Caki2 (cell line): Measurements from ENCODE around the gene UBIAD1. TPM values are rescaled to one million over a fixed set of nuclear protein-coding genes. Genes with fewer than 3 reads are reported as not detected.
"Not testable (repeated sequence)": the region's sequence is repeated elsewhere in the genome, so short reads cannot be mapped to it uniquely, and the experiment has no call there.

Experiments
- DNase-seq: peaks from one replicate; pipeline ENCODE4 v3.0.0-alpha.2; 2015; ENCODE audit warnings: low read depth
- in situ Hi-C: cut with HindIII; loops from 2 replicates; pipeline ENCODE4 v1.10.0; 2016; ENCODE audit warnings: low sequenced_read_pairs, low pct_unique_long_range_greater_than_20kb, mixed read lengths
- total RNA-seq: library from RNA; depleted of rRNA; stranded (reverse); fragments of >200 nt; shearing (Covaris generic); gene quantifications from 2 replicates; pipeline ENCODE4 v1.2.3, GENCODE V29; 2014; ENCODE audit warnings: low replicate concordance

The UBIAD1 gene
- total RNA-seq, 1 experiment from 2014 or later, result 4.0 TPM

DNA sequence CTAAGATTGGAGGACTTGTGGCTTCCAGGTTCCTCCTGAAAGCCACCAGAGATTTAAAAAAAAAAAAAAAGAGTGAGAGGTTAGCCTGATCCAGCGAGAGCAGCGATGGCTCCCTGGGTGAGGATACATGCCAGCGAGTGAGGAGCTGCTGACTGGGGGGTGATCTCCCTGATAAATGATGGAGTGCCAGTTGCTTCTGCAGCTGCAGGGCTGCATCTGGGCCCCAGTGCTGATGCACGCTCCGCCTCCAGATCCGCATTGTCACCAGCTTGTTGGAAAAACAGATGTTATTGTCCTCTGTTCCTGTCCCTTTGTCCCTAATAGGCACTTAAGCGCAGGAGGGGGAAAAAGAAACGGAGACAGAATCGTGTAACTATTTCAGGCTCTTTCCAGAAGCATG lies 28.6 kb downstream of the UBIAD1 start:
- no peak for DNase-seq
- in situ Hi-C loops, result no loop called here

DNA sequence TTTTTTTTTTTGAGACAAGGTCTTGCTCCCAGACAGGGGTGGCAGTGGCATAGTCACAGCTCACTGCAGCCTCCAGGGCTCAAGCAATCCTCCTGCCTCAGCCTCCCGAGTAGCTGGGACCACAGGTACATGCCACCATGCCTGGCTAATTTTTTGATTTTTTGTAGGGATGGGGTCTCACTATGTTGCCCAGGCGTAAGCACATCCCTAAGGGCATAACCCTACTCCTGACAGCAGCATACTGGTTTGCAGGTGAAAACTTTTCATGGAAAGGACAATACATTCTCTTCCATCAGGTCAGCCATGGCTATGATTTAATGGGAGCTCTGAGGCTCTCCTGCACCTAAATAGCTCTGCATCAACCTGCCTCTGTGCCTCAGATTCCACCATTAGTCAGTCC lies 29.4 kb downstream of the UBIAD1 start:
- in situ Hi-C loops, result no loop called here
- no peak for DNase-seq

- DNase-seq, in situ Hi-C loops: not testable (repeated sequence)
Measured at GRCh38 chr1:11305516-11305915, 32.5 kb downstream of the UBIAD1 start.

DNA sequence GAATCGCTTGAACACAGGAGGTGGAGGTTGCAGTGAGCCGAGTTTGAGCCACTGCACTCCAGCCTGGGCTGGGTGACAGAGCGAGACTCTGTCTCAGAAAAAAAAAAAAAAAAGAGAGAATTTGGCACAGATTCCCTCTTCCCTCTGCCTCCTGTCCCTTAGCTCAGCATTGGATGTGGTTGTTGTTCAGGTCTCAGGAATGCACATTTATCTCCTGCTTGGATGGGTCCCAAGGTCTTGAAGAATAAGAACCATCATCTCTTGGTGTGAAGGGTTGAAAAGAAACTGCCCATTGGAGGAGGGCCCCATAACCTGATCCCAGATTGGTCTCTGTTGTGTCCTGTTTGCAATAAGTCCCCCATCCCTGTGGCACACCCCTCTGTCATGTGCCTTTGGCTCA lies 34.9 kb downstream of the UBIAD1 start:
- in situ Hi-C loops, result no loop called here
- no peak for DNase-seq

- in situ Hi-C loops, result no loop called here
- DNase-seq, result no peak
Measured at GRCh38 chr1:11308699-11309224, 35.8 kb downstream of the UBIAD1 start.

DNA sequence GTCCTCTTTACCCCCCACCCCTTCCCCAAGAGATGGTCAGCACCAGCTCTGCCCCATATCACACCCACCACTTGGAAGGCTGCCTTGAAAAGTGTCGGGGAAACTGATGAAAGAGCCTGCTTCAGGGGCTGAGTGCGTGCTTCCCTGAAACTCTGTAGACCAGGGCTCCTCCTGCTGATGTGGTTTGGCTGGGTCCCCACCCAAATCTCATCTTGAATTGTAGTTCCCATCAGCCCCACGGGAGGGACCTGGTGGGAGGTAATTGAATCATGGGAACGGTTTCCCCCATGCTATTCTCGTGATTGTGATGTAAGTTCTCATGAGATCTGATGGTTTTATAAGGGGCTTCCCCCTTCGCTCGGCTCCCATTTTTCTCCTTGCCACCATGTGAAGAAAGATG lies 36.4 kb downstream of the UBIAD1 start:
- no peak for DNase-seq
- in situ Hi-C loops, result no loop called here

- no peak for DNase-seq
- in situ Hi-C loops, result no loop called here
Measured at GRCh38 chr1:11311816-11312755, 39.1 kb downstream of the UBIAD1 start.

GRCh38 chr1:11314959-11315358 lies 42.0 kb downstream of the UBIAD1 start:
- DNase-seq, result no peak
- in situ Hi-C loops, result no loop called here

DNA sequence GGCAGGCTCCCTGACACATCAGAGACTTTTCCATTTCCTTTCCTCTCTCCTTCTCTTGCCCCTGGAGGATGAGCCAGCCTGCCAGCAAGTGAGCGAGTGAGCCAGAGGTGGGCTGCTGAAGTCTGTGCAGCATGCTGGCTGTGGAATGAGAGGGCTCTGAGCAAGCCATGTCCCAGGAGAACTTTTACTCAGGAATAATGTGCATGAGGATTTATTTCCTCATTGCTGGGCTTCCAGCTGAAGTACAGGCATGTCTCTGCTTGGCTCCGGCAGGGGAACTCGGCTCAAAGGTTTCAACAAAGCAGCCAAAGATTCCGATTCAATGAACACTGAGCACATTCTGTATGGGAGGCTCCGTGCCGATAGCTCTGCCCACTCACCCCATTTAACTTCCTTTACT lies 43.7 kb downstream of the UBIAD1 start:
- DNase-seq, result no peak
- in situ Hi-C loops, result no loop called here

DNA sequence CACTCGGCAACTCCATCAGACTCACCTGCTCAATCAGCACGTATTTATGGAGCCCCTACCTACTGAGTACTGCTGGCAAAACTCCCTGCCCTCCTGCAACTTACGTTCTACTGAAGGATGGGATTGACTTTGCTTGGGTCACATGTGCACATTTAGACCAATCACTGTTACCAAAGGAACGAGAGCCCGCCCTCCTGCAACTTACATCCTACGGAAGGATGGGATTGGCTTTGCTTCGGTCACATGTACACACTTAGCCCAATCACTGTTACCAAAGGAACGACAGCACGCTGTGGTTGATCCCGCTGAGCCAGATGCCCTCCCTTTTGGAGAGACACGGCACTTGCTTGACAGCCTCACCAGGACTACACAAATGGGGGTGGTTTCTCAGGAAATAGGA lies 46.0 kb downstream of the UBIAD1 start:
- in situ Hi-C loops, result no loop called here
- no peak for DNase-seq

DNA sequence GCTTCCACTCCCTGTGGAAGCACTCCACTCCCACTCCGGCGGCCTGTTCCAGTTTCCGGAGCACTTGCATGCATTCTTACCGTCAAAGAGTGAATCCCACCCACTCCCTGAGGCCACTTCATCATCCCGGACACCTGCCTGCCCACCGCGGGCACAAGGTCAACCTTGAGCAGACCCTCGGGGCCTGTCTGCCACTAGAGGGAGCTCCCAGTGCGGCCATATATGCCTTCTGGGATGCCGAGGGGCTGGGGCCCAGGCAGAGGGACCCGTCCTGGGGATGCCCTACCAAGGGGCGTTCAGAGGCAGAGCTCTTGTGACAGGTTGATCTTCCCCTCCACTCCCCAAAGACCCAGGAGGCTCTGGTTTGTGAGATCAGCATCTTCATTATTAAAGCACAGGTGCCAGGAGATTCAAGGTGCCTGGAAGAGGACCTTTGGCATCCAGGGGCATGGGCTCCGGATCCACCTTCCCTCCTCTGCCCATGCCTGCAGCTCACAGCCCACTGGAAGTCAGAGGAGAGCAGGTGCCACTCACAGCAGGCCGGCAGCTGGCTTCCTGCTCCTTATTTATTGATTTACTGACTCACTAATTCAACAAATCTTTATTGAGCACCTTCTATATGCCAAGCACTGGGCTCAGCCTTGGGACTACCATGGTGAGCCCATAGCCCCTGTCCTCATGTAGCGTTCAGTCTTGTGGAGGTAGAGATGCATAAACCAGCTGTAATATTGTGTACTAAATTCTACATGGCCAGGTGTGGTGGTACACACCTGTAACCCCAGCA lies 47.3 kb downstream of the UBIAD1 start:
- DNase-seq, result no peak
- in situ Hi-C loops, result no loop called here

- in situ Hi-C loops, result no loop called here
- no peak for DNase-seq
Measured at GRCh38 chr1:11321656-11322491, 48.9 kb downstream of the UBIAD1 start.

- in situ Hi-C loops, result no loop called here
- DNase-seq, result no peak
Measured at GRCh38 chr1:11324567-11325165, 51.7 kb downstream of the UBIAD1 start.

DNA sequence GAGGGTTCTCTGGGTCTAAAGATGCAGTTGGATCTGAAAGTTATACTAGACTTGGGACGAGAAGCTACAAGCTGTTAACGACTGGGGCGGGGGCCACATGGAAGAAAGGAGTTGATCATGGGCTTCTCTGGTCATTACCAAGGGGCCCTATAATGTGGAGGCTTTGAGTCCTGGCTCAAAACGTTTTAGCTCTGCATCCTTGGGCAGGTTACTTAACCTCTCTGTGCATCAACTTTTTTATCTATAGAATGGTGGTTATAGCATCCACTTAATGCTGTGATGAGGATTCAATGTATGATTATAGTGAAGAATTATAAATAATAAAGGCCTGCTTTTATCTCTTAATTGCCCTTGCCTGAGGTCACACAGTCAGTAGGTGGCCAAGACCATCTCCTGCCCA lies 53.1 kb downstream of the UBIAD1 start:
- in situ Hi-C loops, result no loop called here
- DNase-seq, result no peak

DNA sequence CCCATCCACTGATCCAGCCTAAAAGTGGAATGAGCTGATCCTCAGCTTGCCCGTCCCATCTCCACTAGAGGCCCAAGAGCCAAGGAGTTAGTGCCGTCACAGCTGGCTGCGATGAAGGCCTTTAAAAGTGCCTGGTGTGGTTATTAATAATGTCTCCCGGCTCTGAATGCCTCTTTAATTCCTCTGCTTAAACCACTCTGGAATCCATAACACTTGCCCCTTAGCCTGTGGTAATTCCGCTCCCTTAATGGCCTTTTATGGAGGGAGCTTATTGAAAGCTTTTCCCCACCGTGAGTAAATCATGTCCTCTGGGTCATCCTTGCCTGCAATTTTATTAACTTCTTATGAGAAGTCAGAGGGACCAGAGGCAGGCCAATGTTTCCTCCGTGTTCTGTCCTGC lies 55.4 kb downstream of the UBIAD1 start:
- DNase-seq, result no peak
- in situ Hi-C loops, result no loop called here

GRCh38 chr1:11330411-11330810 lies 57.4 kb downstream of the UBIAD1 start:
- no peak for DNase-seq
- in situ Hi-C loops, result no loop called here

- DNase-seq, result no peak
- in situ Hi-C loops, result no loop called here
Measured at GRCh38 chr1:11331036-11331944, 58.3 kb downstream of the UBIAD1 start.
